Duodenal mucosa (tissue), 2 donors: Measurements from ENCODE around the gene AGBL3.
"Not testable (repeated sequence)": the region's sequence is repeated elsewhere in the genome, so short reads cannot be mapped to it uniquely, and the experiment has no call there.

ENCODE experiments used
- H3K27ac ChIP-seq: one replicate; pipeline ENCODE4 v1.7.0; 2013; ENCODE audit warnings: low read depth, low read length
- H3K27me3 ChIP-seq, 2 donors: one replicate each; pipeline ENCODE4 v1.7.0; 2013; ENCODE audit warnings: low read length in 2 of 2, control low read depth in 1 of 2; ENCODE audit not compliant: insufficient read depth in 2 of 2, control insufficient read depth in 1 of 2
- H3K36me3 ChIP-seq, 2 donors: one replicate each; pipeline ENCODE4 v1.7.0; 2013; ENCODE audit warnings: low read length in 2 of 2, control low read depth in 1 of 2; ENCODE audit not compliant: insufficient read depth in 2 of 2, control insufficient read depth in 1 of 2
- H3K4me1 ChIP-seq, 2 donors: one replicate each; pipeline ENCODE4 v1.7.0; 2013; ENCODE audit warnings: low read length in 2 of 2, control low read depth in 1 of 2; ENCODE audit not compliant: insufficient read depth in 2 of 2, control insufficient read depth in 1 of 2
- H3K4me3 ChIP-seq, 2 donors: one replicate each; pipeline ENCODE4 v1.7.0; 2013; ENCODE audit warnings: low read length in 2 of 2, low read depth in 1 of 2
- H3K9ac ChIP-seq, 2 donors: one replicate each; pipeline ENCODE4 v1.7.0; 2013; ENCODE audit warnings: low read length in 2 of 2, low read depth in 1 of 2
- H3K9me3 ChIP-seq, 2 donors: one replicate each; pipeline ENCODE4 v1.7.0; 2013; ENCODE audit warnings: low read length in 2 of 2, control low read depth in 1 of 2; ENCODE audit not compliant: control insufficient read depth in 1 of 2

Gene AGBL3

DNA sequence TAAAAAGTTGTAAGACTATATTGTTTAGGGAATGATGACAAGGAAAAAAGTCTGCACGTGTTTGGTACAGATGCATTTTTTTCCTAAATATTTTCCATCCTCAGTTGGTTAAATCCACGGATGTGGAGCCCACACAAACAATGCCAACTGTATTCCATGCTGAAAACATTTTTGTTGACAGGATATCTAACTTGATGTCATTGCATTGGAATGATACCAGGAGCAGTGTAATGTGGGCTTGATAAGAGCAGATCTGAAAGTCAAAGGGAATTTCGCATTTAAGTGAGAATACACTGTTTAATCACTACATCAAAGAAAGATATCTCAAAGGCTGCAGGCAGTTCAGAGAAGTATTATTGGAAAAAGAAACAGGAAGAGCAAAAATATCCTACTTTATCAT is 112.1 kb downstream of the AGBL3 start:
- Histone ChIP-seq H3K36me3 (no peaks in the 10 kb centered on the region), H3K27ac (no peak overlapping the region), H3K9me3 (no peaks in the 10 kb centered on the region), H3K4me3 (no peak overlapping the region), H3K27me3 (no peaks in the 10 kb centered on the region), H3K4me1 (no peaks in the 10 kb centered on the region), H3K9ac (no peak overlapping the region)

DNA sequence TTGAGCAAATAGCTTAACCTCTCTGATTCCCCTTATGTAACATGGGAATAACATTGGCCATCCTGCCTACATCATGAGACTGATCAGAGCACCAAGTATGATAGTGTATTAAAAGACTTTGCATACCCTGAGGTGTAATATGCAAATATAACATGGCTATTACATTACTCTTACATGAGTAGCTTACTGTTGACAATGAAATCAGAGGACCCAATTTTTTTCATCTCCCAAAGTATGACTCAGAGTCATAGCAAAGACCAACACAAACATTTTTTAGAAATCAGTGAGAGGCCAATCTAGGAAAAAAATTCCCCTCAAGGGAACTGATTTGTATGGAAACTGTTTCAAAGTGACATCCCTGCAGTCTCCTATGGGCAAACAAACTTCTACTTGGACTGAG is 114.5 kb downstream of the AGBL3 start:
- Histone ChIP-seq H3K27ac (no peak overlapping the region), H3K9me3 (no peaks in the 10 kb centered on the region), H3K4me3 (no peak overlapping the region), H3K4me1 (no peaks in the 10 kb centered on the region), H3K36me3 (no peaks in the 10 kb centered on the region), H3K9ac (no peak overlapping the region), H3K27me3 (no peaks in the 10 kb centered on the region)

DNA sequence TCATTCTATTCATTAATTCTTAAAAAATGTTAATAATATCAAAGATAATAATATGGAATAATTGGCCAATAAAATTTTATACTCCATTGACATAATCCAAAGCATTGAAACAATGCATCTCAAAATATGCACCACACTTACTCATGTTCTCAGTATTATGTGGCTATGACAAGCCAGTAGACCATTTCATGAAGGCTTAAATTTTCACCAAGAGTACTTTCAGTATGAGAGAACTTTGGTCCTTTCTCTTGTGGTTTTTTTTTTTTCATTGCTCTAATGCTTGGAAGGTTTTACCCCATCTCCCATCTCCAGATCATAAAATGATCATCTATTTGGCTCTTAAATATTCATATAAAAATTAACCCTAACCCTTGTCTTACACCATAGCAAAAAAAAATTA is 116.1 kb downstream of the AGBL3 start:
- H3K36me3 ChIP-seq = no peaks in the 10 kb centered on the region
- H3K9me3 ChIP-seq = no peaks in the 10 kb centered on the region

DNA sequence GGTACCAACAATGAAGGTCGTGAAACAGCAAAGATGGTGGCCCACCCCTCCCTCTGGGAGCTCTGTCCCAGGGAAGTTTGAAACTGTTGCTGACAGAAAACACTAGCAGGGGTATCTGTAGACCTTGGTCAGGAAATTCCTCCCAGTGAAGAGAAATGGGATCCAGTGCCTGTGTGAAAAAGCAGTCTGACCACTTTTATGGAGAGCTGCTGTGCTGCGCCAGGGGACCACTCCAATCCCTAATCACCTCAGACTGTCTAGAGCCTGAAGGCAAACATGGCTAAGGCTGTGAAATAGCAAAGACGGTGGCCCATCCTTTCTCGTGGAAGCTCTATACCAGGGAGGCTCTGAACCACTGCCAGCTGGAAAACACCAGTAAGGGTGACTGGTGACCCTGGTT is 123.3 kb downstream of the AGBL3 start:
- H3K9me3 ChIP-seq = no peaks in the 10 kb centered on the region
- no peak overlapping the region for H3K27ac ChIP-seq
- H3K4me3 ChIP-seq = no peak overlapping the region
- no peak overlapping the region for H3K9ac ChIP-seq
- no peaks in the 10 kb centered on the region for H3K36me3 ChIP-seq
- no peaks in the 10 kb centered on the region for H3K27me3 ChIP-seq
- no peaks in the 10 kb centered on the region for H3K4me1 ChIP-seq

More for the DNA sequence above, 116.1 kb downstream of the AGBL3 start:
- Histone ChIP-seq H3K4me3 (no peak overlapping the region), H3K9ac (no peak overlapping the region), H3K4me1 (no peaks in the 10 kb centered on the region), H3K27ac (no peak overlapping the region), H3K27me3 (no peaks in the 10 kb centered on the region)

DNA sequence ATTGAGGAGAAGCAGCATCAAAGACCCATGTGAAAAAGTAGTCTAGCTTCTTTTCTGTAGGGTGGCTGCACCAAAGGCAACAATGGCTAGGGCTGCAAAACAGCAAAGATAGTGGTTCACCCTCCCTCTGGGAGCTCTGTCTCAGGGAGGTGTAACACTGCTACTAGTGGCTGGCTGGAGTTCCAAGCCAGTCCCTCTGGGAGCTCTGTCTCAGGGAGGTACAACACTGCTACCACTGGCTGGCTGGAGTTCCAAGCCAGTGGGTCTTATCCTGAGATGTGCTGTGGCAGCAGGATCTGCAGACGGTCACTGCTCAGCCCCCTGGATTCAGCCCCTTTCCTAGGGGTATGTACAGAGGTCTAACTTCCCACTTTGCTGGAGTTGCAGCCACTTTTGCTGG is 123.7 kb downstream of the AGBL3 start:
- Histone ChIP-seq H3K4me3 (no peak overlapping the region), H3K9ac (no peak overlapping the region), H3K9me3 (no peaks in the 10 kb centered on the region), H3K27ac (no peak overlapping the region), H3K36me3 (no peaks in the 10 kb centered on the region), H3K4me1 (no peaks in the 10 kb centered on the region), H3K27me3 (no peaks in the 10 kb centered on the region)

DNA sequence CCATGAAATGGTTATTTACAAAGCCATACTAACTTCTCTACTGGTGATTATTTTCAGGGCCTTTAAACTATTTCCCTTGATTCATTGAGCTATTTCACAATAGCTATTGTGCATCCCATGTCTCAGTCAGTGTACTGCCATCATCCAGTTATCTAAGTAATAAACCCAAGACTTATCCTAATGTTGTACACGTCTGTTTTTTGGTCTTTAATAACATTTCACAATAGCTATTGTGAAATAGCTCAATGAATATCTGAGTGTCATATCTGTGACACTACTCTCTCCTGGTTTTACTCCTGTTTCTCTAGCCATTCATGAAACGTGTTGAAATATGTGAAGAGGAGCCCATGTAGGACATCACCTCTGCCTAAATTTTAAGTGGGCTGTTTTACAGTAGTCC is 125.1 kb downstream of the AGBL3 start:
- H3K9ac ChIP-seq = no peak overlapping the region
- no peak overlapping the region for H3K27ac ChIP-seq
- H3K27me3 ChIP-seq = no peaks in the 10 kb centered on the region
- H3K9me3 ChIP-seq = no peaks in the 10 kb centered on the region
- no peak overlapping the region for H3K4me3 ChIP-seq
- no peaks in the 10 kb centered on the region for H3K4me1 ChIP-seq
- no peaks in the 10 kb centered on the region for H3K36me3 ChIP-seq

DNA sequence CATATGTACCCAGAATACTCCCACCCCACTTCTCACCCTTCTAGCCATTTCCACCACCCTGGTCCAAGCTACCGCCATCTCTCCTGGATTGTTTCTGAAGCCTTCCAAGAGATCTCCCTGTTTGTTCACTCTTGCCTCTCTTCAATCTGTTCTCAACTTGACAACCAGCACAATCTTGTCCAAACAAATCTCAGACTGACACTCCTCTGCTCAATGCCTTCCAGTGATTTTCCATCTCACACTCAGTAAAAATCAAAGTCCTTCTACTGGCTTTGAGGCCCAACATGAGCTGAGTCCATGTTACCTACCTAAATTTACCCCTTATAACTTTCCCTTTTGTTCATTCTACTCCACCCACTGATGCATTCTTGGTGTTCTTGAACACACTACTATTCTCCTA is 128.3 kb downstream of the AGBL3 start:
- no peak overlapping the region for H3K4me3 ChIP-seq
- no peaks in the 10 kb centered on the region for H3K9me3 ChIP-seq
- H3K27me3 ChIP-seq = no peaks in the 10 kb centered on the region
- no peak overlapping the region for H3K9ac ChIP-seq
- no peak overlapping the region for H3K27ac ChIP-seq
- H3K4me1 ChIP-seq = no peaks in the 10 kb centered on the region
- no peaks in the 10 kb centered on the region for H3K36me3 ChIP-seq

DNA sequence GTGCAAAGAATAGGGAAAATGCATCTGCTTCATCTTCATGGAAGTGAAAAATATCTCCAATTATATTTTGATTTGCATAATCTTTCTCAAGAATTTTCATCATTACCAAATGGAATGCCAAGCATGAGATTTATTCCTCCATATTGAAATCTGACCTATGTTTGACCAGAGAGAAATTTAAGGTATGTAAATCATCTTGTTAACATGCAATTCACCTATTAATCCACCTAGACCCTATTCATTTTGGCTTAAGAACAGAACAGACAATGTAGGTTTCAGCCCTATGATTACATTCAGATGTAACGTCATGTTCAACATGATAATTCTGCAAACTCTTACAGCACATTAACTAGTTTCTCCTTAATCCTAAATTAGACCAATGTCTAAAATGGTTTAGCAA is 130.8 kb downstream of the AGBL3 start:
- Histone ChIP-seq H3K27me3 (no peaks in the 10 kb centered on the region), H3K36me3 (no peaks in the 10 kb centered on the region), H3K4me3 (no peak overlapping the region), H3K4me1 (no peaks in the 10 kb centered on the region), H3K9me3 (no peaks in the 10 kb centered on the region), H3K27ac (no peak overlapping the region), H3K9ac (no peak overlapping the region)

DNA sequence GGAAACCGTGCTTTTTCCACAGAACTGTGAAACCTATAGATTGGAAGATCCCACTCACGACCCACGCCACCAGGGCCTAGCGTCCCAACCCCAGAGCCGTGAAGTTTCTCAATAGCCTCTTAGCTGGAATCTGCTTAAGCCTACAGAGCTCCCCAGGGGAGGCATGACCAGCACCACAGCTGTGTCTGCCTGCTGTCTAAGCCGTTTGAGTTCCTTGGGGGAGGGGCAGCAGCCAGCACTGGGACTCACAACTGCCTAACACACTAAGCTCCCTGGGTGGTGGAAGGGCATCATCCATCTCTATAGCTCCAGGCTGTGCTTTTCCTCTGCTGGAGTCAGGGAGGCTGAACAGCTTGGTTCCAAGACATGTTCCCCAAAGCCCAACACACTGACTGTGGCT is 135.6 kb downstream of the AGBL3 start:
- H3K9me3 ChIP-seq = no peaks in the 10 kb centered on the region
- H3K36me3 ChIP-seq = no peaks in the 10 kb centered on the region
- no peaks in the 10 kb centered on the region for H3K27me3 ChIP-seq
- no peak overlapping the region for H3K27ac ChIP-seq
- H3K9ac ChIP-seq = no peak overlapping the region
- no peak overlapping the region for H3K4me3 ChIP-seq
- H3K4me1 ChIP-seq = no peaks in the 10 kb centered on the region

DNA sequence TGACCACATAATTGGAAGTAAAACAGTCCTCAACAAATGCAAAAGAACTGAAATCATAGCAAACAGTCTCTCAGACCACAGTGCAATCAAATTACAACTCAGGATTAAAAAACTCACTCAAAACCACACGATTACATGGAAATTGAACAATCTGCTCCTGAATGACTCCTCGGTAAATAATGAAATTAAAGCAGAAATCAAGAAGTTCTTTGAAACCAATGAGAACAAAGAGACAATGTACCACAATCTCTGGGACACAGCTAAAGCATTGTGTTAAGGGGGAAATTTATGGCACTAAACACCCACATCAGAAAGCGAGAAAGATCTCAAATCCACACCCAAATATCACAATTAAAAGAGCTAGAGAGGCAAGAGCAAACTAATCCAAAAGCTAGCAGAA is 138.3 kb downstream of the AGBL3 start:
- H3K9me3 ChIP-seq, H3K9ac ChIP-seq, H3K4me3 ChIP-seq, H3K27me3 ChIP-seq, H3K27ac ChIP-seq, H3K4me1 ChIP-seq, H3K36me3 ChIP-seq: not testable (repeated sequence)

DNA sequence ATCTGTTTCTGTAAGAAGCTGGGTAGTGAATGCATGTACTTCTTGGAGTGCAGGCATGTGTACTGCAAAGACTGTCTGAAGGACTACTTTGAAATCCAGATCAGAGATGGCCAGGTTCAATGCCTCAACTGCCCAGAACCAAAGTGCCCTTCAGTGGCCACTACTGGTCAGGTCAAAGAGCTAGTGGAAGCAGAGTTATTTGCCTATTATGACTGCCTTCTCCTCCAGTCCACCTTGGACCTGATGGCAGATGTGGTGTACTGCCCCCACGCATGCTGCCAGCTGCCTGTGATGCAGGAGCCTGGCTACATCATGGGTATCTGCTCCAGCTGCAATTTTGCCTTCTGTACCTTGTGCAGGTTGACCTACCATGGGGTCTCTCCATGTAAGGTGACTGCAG is 142.6 kb downstream of the AGBL3 start:
- no peak overlapping the region for H3K9ac ChIP-seq
- H3K9me3 ChIP-seq = no peaks in the 10 kb centered on the region
- no peaks in the 10 kb centered on the region for H3K4me1 ChIP-seq
- no peaks in the 10 kb centered on the region for H3K36me3 ChIP-seq
- H3K27me3 ChIP-seq = no peaks in the 10 kb centered on the region
- H3K4me3 ChIP-seq = no peak overlapping the region
- no peak overlapping the region for H3K27ac ChIP-seq
